Thoracic aorta (tissue), 2 donors: ENCODE measurements around the gene DNM2. TPM values are rescaled to one million over a fixed set of nuclear protein-coding genes. Genes with fewer than 3 reads are reported as not detected.

Experiments used
- ATAC-seq: fragments of 150-250 bp; one replicate; pipeline ENCODE4 v1.8.0; 2017; ENCODE audit warnings: low read depth; ENCODE audit not compliant: insufficient number of reproducible peaks, low FRiP score
- DNase-seq: peaks from one replicate; pipeline ENCODE4 v3.0.0-alpha.2; 2020; ENCODE audit warnings: low spot score
- H3K27ac ChIP-seq, 2 donors: fragments of 200-600 bp; sonication (generic); 1 replicate in 1 of 2; 2 replicates in 1 of 2; pipeline ENCODE4 v1.5.1; 2016; ENCODE audit warnings: mild to moderate bottlenecking in 2 of 2, moderate library complexity in 2 of 2
- H3K27me3 ChIP-seq: fragments of 200-600 bp; sonication (generic); replicated peaks from 2 replicates; pipeline ENCODE4 v1.6.0; 2016; ENCODE audit warnings: mild to moderate bottlenecking; ENCODE audit not compliant: insufficient read depth
- H3K36me3 ChIP-seq: fragments of 200-600 bp; sonication (generic); one replicate; pipeline ENCODE4 v1.5.1; 2016
- H3K4me1 ChIP-seq, 2 donors: fragments of 200-600 bp; sonication (generic); 1 replicate in 1 of 2; 2 replicates in 1 of 2; pipeline versions ENCODE4 v1.5.1 to v1.6.0; 2016; ENCODE audit warnings: low read depth in 2 of 2, mild to moderate bottlenecking in 1 of 2; ENCODE audit not compliant: control insufficient read depth in 1 of 2
- H3K4me3 ChIP-seq: fragments of 200-600 bp; sonication (generic); 2 replicates; pipeline ENCODE4 v1.5.1; 2016; ENCODE audit warnings: mild to moderate bottlenecking
- H3K9me3 ChIP-seq: fragments of 200-600 bp; sonication (generic); 2 replicates; pipeline ENCODE4 v1.5.1; 2016
- CTCF ChIP-seq: fragments of 200-600 bp; sonication (generic); IDR thresholded peaks from one replicate; pipeline ENCODE4 v1.5.1; 2019; ENCODE audit warnings: antibody characterized with exemption
- total RNA-seq, 2 donors: library from RNA; depleted of rRNA; stranded (reverse); fragments of >200 nt; gene quantifications; one replicate each; pipeline versions ENCODE4 v1.1.0 to v1.2.3, GENCODE V29; 2016

Gene DNM2
- total RNA-seq, 2 donors from 2014 or later = 153 to 195 TPM

- no peak for DNase-seq
- ATAC-seq = no peak
- no peaks in the 10 kb centered on the region for H3K9me3 ChIP-seq
- H3K27ac ChIP-seq = no peak overlapping the region
- H3K36me3 ChIP-seq = peaks cover 77% of the 10 kb centered on the region
- H3K4me3 ChIP-seq = no peak overlapping the region
- no peak for TF ChIP-seq CTCF
- no peaks in the 10 kb centered on the region for H3K27me3 ChIP-seq
- no peaks in the 10 kb centered on the region for H3K4me1 ChIP-seq
These were observed 40.1 kb upstream of the DNM2 start for GRCh38 chr19:10677751-10678150.

- Histone ChIP-seq H3K27ac (no peak overlapping the region), H3K36me3 (peaks cover 77% of the 10 kb centered on the region), H3K27me3 (no peaks in the 10 kb centered on the region), H3K4me3 (no peak overlapping the region), H3K9me3 (no peaks in the 10 kb centered on the region), H3K4me1 (no peaks in the 10 kb centered on the region)
- no peak for ATAC-seq
- no peak for TF ChIP-seq CTCF
- DNase-seq = no peak
These were observed 39.1 kb upstream of the DNM2 start for GRCh38 chr19:10678813-10679212.

GRCh38 chr19:10679743-10680142 lies 38.1 kb upstream of the DNM2 start:
- Histone ChIP-seq H3K27ac (no peak overlapping the region), H3K36me3 (peaks cover 84% of the 10 kb centered on the region), H3K27me3 (no peaks in the 10 kb centered on the region), H3K9me3 (no peaks in the 10 kb centered on the region), H3K4me3 (no peak overlapping the region), H3K4me1 (no peaks in the 10 kb centered on the region)
- ATAC-seq (no peak), DNase-seq (no peak)
- TF ChIP-seq CTCF = no peak

- Histone ChIP-seq H3K9me3 (no peaks in the 10 kb centered on the region), H3K27me3 (no peaks in the 10 kb centered on the region), H3K27ac (no peak overlapping the region), H3K4me1 (no peaks in the 10 kb centered on the region), H3K36me3 (peaks cover 85% of the 10 kb centered on the region), H3K4me3 (no peak overlapping the region)
- ATAC-seq (no peak), DNase-seq (no peak)
- TF ChIP-seq CTCF = no peak
These were observed 37.2 kb upstream of the DNM2 start for GRCh38 chr19:10680545-10681135.

GRCh38 chr19:10681658-10682057 lies 36.2 kb upstream of the DNM2 start:
- DNase-seq (no peak), ATAC-seq (no peak)
- no peak overlapping the region for H3K4me3 ChIP-seq
- H3K36me3 ChIP-seq = peaks cover 91% of the 10 kb centered on the region
- TF ChIP-seq CTCF = no peak
- H3K27me3 ChIP-seq = no peaks in the 10 kb centered on the region
- H3K27ac ChIP-seq = no peak overlapping the region
- H3K4me1 ChIP-seq = no peaks in the 10 kb centered on the region
- H3K9me3 ChIP-seq = no peaks in the 10 kb centered on the region
